Measurements from ENCODE around the gene FRMD4B.

Gene FRMD4B

DNA sequence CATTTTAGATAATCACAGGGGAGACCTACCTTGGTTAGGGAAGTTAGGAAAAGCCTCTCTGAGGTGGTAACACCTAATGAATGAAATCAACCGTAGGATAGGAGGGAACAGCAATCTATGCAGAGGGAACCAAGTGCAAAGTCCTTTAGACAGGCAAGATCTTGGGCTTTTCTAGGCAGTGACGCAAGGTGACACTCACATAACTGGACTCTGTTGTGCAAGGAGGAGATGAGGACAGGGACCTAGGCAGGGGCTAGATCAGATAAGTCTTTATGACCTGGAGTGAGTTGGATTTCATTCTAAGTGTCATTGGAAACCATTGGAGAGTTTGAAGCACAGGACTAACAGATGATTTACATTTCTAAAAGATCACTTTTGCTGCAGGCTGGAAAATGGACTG lies 258.9 kb downstream of the FRMD4B start:
- DNase-seq (ENCODE audit: low spot score), result no peak

DNA sequence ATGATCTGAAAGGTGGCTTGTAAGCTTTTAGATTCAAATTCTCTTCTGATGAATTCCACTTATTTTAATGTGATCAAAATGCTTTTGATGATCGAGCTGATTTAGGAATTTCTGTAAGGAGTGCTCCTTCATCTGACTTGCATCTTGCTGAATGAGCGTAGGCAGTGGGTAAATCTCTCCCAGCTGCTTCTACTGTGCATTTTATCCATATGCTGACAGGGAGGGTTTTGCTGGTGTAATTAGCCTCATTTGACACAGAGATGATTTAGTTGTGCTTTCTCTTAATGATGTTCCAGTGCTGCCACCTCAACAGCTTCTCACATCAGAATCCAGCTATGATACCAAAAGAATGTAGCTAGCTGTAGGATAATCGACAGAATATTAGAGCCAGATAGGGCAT lies 259.7 kb downstream of the FRMD4B start:
- DNase-seq (ENCODE audit: low spot score), result no peak

DNA sequence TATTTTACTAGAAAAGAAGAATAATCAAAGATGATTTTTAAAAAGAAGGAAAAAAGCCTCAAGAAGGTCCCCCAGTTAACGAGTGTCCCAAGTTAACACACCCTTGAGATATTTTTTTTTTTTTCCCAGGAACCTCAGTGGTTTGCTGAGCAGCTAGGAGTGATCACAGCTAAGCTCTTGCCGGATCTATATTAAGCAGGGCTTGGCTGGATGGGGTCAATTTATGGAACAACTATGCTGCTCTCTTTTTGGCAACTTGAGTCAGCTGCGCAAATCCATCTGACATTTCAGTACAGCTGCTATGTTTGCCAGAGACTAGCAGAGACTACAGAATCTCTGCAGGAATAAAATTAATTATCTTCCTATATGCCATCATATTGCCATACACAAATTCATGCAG lies 263.5 kb downstream of the FRMD4B start, which contains the start of gene LMOD3:
Gene LMOD3, minus strand, starts transcription at position 193 of the 400 bp plus-strand sequence. CDS start 209 bp downstream, outside the sequence.
- DNase-seq (ENCODE audit: low spot score), result no peak

DNA sequence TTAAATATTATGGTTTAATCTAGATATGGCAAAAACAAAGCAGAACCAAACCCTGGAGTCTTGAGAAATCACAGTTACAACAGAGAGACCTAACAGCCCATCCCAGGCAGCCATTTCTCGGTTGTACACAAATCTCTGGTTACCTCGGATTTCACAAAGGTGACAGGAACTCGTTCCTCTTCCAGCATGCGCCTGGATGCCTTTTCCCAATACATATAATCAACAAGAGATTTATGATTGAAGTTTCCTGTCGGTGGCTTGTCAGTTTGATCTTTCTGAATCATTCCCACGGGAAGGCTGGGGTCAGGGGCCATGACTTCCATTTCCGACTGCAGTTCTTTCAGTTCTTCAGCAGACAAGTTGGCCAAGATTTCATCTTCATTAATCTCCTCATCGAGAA lies 263.9 kb downstream of the FRMD4B start:
- DNase-seq (ENCODE audit: low spot score), result no peak

DNA sequence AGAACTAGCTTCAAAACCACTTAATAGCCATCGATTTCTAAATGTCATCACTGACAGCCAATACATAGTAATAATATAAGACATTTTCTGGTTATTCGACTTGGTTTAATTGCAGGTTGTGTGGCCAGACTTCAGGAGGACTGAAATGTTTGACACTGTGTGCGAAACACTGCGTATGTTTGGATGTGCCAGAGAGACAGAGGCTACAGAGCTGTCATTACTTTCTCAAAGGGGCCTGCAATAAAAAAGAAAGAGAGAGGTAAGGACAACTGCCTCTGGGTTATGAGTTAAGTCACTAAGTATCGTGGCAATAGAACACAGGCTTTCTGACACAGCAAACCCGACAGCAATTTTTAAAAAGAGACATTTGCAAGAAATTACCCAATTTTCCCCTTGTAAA lies 264.4 kb downstream of the FRMD4B start:
- no peak for DNase-seq (ENCODE audit: low spot score)

DNA sequence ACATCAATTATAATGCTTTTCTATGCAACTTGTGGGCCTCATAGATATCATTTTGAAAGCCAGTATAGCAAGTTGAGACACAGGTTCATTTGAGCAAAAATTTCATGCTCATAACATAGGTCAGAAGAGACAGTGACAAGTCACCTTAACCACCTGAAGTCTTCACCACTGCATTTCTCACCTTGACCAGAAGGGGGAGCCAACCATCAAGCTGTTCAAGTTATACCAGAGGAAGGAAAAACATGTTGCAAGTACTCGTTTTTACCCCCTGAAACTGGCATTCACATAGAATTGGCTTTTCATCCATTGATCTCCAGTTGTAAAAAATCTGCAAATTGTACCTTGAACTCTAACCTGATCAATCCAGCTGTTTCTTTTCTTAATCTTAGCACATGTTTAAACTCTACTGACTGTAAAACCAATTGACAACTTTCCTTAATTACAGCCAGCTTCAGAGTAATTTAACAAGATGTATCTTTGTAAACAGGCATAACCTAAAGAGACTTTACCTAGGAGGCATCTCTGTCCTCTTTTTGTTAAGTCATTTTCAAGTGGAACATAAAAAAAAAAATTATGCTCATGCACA lies 264.9 kb downstream of the FRMD4B start:
- DNase-seq (ENCODE audit: low spot score), result peak; percentile 48

Measured in AG20443 (cell line).